Measurements from ENCODE around the gene ROBO1. TPM values are rescaled to one million over a fixed set of nuclear protein-coding genes. Genes with fewer than 3 reads are reported as not detected.

Gene ROBO1
- total RNA-seq, 1 donor: 34.2 TPM

DNA sequence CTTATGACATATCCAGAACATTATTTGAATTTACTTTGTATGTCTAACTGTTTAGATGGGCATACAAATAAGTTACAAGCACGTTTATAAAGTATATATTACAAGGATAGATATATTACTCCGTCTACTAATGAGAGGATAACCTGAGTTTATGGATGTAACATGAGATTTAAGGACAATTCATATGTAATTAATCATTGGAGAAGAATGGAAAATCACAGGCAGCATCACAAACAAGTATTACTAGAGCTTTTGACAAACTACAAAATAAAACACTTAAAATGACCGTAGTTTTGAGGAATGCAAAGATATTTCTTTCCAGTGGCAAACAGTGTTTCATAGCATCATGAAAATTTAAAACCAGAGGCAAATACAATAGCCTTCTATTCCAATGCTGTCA is 113.8 kb downstream of the ROBO1 start:
- TF ChIP-seq, protein P1, sequence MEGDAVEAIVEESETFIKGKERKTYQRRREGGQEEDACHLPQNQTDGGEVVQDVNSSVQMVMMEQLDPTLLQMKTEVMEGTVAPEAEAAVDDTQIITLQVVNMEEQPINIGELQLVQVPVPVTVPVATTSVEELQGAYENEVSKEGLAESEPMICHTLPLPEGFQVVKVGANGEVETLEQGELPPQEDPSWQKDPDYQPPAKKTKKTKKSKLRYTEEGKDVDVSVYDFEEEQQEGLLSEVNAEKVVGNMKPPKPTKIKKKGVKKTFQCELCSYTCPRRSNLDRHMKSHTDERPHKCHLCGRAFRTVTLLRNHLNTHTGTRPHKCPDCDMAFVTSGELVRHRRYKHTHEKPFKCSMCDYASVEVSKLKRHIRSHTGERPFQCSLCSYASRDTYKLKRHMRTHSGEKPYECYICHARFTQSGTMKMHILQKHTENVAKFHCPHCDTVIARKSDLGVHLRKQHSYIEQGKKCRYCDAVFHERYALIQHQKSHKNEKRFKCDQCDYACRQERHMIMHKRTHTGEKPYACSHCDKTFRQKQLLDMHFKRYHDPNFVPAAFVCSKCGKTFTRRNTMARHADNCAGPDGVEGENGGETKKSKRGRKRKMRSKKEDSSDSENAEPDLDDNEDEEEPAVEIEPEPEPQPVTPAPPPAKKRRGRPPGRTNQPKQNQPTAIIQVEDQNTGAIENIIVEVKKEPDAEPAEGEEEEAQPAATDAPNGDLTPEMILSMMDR (IDR thresholded peaks at IDR 0.05; ENCODE audit: insufficient read depth, low read length): no peak

DNA sequence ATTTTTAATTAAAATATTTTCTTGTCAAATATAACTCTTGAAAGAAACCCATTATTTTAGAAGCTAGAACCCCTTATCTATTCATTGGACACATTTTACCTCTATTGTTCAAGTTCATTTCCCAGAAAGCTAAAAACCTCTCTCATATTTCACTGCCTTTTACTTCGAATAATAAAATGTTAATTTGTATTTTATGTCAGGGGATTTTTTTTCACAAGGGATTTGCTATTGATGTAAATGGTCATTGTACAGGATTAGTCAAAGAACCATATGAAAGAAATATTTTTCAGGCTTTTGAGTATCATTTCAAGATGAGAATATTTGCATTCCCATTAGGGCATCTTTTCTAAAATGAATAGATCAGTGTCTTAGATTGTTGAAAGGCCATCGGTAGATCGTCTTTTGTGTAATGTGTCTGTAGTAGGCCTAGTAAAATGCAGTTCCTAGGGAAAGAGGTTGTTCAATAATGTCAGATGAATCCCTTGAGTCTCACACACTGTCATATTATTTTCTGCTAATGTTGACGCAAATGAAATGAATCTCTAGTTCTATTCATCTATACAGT is 114.5 kb downstream of the ROBO1 start:
- no peak overlapping the region for H3K4me3 ChIP-seq (ENCODE audit: low read depth, low read length)
- TF ChIP-seq, protein P1 (IDR thresholded peaks at IDR 0.05; ENCODE audit: insufficient read depth, low read length): no peak
- no peak for DNase-seq (ENCODE audit: low read depth)

More for the DNA sequence above, 113.8 kb downstream of the ROBO1 start:
- H3K4me3 ChIP-seq (ENCODE audit: low read depth, low read length): no peak overlapping the region
- no peak for DNase-seq (ENCODE audit: low read depth)

DNA sequence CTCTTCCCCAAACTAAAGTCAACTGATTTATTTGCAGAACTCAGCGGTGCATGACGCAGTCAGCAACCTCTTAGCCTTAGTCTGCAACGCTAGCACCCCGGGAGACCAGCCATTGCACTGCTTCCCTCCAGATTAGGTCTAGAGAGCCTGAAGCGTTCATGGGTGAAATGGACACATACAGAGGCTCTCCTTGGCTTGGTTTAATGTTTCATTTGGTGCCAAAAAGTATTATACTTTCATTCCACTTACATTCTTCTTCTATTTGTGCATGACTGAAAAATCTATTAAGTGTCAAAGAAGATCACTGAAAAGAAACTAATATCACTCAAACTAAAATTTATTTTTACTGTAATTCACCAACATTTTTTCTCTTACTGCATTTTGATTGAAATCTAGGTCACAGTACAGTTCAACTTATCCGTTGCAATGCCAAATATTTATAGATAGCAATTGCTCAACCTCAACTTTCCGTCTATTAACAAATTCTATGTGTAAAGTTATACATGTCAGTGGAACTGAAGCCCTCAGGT is 116.2 kb downstream of the ROBO1 start:
- no peak for DNase-seq (ENCODE audit: low read depth)
- no peak overlapping the region for H3K4me3 ChIP-seq (ENCODE audit: low read depth, low read length)
- TF ChIP-seq, protein P1 (IDR thresholded peaks at IDR 0.05; ENCODE audit: insufficient read depth, low read length): no peak

DNA sequence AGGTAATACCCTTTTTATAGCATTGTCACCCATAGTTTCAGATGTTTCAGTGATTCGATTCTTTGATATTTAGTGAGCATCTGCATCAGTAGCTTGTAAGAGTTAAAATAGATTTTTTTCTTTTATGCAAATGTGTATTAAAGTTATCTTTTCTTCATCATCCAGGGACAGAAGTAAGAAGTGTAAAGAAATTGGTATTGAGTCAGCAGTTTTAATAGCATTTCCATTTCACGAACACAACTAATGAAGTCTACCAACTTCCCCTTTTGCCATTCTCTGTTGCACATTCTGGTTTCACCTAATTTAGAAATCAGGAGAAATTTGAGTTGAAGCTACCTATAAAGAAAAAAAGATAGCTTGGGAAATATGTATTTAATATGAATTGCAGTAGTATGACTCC is 127.9 kb downstream of the ROBO1 start:
- TF ChIP-seq, protein P1 (IDR thresholded peaks at IDR 0.05; ENCODE audit: insufficient read depth, low read length): no peak

DNA sequence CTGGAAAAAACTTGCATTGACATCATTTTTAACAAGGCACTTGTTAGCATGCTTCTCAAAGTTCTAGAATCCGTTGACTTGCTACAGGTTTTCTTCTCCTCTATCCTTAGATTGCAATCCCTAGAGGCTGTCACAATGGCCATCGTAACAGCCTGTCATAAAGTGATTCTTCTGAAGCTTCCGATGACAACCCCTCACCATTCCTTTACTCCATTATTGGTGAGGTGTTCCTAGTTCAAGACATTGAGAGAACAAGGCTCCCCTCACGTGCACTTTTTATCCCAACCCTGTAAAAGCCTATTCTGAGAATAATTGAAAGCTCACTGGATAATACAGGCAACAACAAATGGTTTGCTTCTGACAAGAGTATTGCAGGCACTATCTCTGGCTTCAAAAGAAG is 131.4 kb downstream of the ROBO1 start:
- no peak for DNase-seq (ENCODE audit: low read depth)
- no peak overlapping the region for H3K4me3 ChIP-seq (ENCODE audit: low read depth, low read length)
- TF ChIP-seq, protein P1 (IDR thresholded peaks at IDR 0.05; ENCODE audit: insufficient read depth, low read length): no peak

More for the DNA sequence above, 127.9 kb downstream of the ROBO1 start:
- no peak overlapping the region for H3K4me3 ChIP-seq (ENCODE audit: low read depth, low read length)
- DNase-seq (ENCODE audit: low read depth): no peak

DNA sequence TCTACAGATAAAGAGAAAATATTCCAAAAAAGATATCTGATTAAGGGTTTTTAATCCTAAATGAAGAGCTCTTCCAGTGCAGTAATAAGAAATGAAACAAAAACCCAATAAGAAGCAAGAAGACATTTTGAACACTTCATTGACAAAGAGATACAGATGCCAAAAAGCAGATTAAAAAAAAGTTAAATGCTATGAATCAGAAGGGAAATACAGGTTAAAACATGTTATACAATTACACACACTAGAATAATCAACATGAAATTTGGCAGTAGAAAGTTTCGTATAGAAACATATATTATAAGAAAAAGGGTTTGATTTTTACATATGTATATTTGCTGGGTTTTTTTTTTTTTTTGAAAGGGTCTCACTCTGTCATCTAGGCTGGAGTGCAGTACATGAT is 135.0 kb downstream of the ROBO1 start:
- no peak for DNase-seq (ENCODE audit: low read depth)
- H3K4me3 ChIP-seq (ENCODE audit: low read depth, low read length): no peak overlapping the region
- TF ChIP-seq, protein P1 (IDR thresholded peaks at IDR 0.05; ENCODE audit: insufficient read depth, low read length): no peak

DNA sequence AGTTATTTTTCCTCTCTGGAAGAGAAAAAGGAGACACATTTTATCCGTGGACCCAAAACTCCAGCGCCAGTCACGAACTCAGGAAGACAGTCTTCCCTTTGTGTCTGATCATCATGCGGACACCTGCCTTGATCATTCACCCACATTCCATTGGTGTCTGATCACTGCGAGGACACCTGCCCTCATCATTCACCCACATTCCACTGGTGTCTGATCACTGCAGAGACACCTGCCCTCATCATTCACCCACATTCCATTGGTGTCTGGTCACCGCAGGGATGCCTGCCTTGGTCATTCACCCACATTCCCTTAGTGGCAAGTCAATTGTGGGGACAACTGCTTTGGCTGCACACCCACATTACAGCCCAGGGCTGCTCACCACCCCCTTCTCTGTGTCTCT is 148.9 kb downstream of the ROBO1 start:
- H3K4me3 ChIP-seq (ENCODE audit: low read depth, low read length): no peak overlapping the region
- TF ChIP-seq, protein P1 (IDR thresholded peaks at IDR 0.05; ENCODE audit: insufficient read depth, low read length): no peak
- DNase-seq (ENCODE audit: low read depth): no peak
